Astrocyte of the spinal cord (primary cell): ENCODE data around the gene ODF2.
"Not testable (repeated sequence)": the region's sequence is repeated elsewhere in the genome, so short reads cannot be mapped to it uniquely, and the experiment has no call there.

ENCODE experiments used
- DNase-seq: peaks from one replicate; pipeline ENCODE4 v3.0.0; 2011; ENCODE audit warnings: low read depth, low spot score
- H3K4me3 ChIP-seq: 2 replicates; pipeline ENCODE4 v1.5.1; 2011; ENCODE audit warnings: low read depth, mild to moderate bottlenecking, low read length, moderate library complexity
- CTCF ChIP-seq: IDR thresholded peaks from 2 replicates; pipeline ENCODE4 v1.5.1; 2012; ENCODE audit warnings: low read depth, mild to moderate bottlenecking, low read length, inconsistent platforms
- in situ Hi-C: cut with HindIII; loops from 2 replicates; pipeline ENCODE4 v1.10.0; 2017; ENCODE audit warnings: low sequenced_read_pairs

The ODF2 gene

GRCh38 chr9:128420060-128420650 is 35.7 kb upstream of the ODF2 start:
- H3K4me3 ChIP-seq, result peak overlapping the region; percentile 74
- TF ChIP-seq CTCF, result peak; percentile 75
- DNase-seq, result peak; percentile 60
- in situ Hi-C loops, result no loop called here

GRCh38 chr9:128420651-128421481 is 34.9 kb upstream of the ODF2 start, which contains the start of gene CERCAM:
Gene CERCAM (plus strand): TSS chr9:128420857. CDS start chr9:128420878, 21 bp downstream.
- H3K4me3 ChIP-seq, result peak within 1 kb of the TSS; percentile 74
- peak; percentile 18 for DNase-seq
- peak; percentile 17 for TF ChIP-seq CTCF
- in situ Hi-C loops, result no loop called here

GRCh38 chr9:128421482-128421996 is 34.3 kb upstream of the ODF2 start:
- DNase-seq, result no peak
- no peak for TF ChIP-seq CTCF
- in situ Hi-C loops, result no loop called here
- H3K4me3 ChIP-seq, result peak overlapping the region; percentile 74

GRCh38 chr9:128422022-128422782 is 33.6 kb upstream of the ODF2 start:
- not testable (repeated sequence) for DNase-seq
- peak overlapping the region; percentile 74 for H3K4me3 ChIP-seq

GRCh38 chr9:128422783-128423150 is 33.0 kb upstream of the ODF2 start:
- H3K4me3 ChIP-seq, result no peak overlapping the region
- no peak for TF ChIP-seq CTCF
- DNase-seq, result no peak
- in situ Hi-C loops, result no loop called here

More at GRCh38 chr9:128422022-128422782, 33.6 kb upstream of the ODF2 start:
- in situ Hi-C loops, result not testable (repeated sequence)

- in situ Hi-C loops, H3K4me3 ChIP-seq, DNase-seq: not testable (repeated sequence)
Observed at GRCh38 chr9:128423356-128423755, 32.5 kb upstream of the ODF2 start.

- no peak overlapping the region for H3K4me3 ChIP-seq
- TF ChIP-seq CTCF, result no peak
- in situ Hi-C loops, result no loop called here
- no peak for DNase-seq
Observed at GRCh38 chr9:128424268-128424780, 31.5 kb upstream of the ODF2 start.
